HEK293T (cell line): ENCODE measurements around the gene GLTP.

Experiments used
- BHLHE40 ChIP-seq: fragments of 450-650 bp; IDR thresholded peaks from 2 replicates; pipeline ENCODE4 v1.6.1; 2016; ENCODE audit warnings: mild to moderate bottlenecking, moderate library complexity, borderline replicate concordance
- CTBP1 ChIP-seq: fragments of 450-650 bp; IDR thresholded peaks from 2 replicates; pipeline ENCODE4 v1.6.1; 2016; ENCODE audit warnings: borderline replicate concordance
- PKNOX1 ChIP-seq: fragments of 450-650 bp; IDR thresholded peaks from 2 replicates; pipeline ENCODE4 v1.6.1; 2016
- SUZ12 ChIP-seq: fragments of 450-650 bp; IDR thresholded peaks from 2 replicates; pipeline ENCODE4 v1.6.1; 2016; ENCODE audit warnings: mild to moderate bottlenecking

- no peak for TF ChIP-seq BHLHE40
- TF ChIP-seq PKNOX1 = no peak
- no peak for TF ChIP-seq CTBP1
- no peak for TF ChIP-seq SUZ12
Measured at GRCh38 chr12:109815225-109815624, 65.1 kb downstream of the GLTP start.
